Islet of Langerhans (tissue), 1 donor: Measurements from ENCODE around the gene EN1.

ENCODE experiments used
- FAIRE-seq: peaks from one replicate; lab custom pipeline; 2011; peaks lifted over from hg19 to GRCh38; lab: Jason Lieb, UNC

Gene EN1

DNA sequence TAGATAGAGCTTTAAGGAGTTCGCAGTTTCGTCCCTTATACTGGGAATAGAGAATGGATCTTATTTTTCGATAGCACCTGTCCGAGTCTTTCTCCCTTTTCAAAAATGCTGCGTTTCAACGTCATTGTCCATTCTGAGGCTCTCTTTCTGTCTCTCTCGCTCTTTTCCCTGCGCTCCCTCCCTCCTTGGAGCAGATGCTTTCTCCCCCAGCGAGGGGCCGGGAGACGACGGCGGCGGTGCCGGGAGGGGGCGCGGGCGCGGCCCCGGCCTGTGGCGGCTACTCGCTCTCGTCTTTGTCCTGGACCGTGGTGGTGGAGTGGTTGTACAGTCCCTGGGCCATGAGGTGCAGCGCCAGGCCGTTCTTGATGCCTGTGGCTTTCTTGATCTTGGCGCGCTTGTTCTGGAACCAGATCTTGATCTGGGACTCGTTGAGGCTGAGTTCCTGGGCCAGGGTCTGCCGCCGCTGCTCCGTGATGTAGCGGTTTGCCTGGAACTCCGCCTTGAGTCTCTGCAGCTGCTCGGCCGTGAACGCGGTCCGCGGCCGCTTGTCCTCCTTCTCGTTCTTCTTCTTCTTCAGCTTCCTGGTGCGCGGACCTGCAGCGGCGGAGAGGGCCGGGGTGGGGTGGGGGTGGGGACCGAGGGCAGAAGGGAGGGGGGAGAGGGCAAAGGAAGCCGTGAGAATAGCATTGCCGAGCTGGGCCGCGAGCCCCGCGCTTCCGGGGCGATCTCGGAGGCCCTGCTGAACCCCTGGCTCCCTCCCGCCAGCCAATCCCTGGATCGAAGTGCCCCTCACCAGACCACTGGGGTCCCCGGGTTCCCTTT is 4.6 kb downstream of the EN1 start:
- FAIRE-seq: no peak

- FAIRE-seq: no peak
These were observed 5.5 kb downstream of the EN1 start for GRCh38 chr2:118841828-118842461.

DNA sequence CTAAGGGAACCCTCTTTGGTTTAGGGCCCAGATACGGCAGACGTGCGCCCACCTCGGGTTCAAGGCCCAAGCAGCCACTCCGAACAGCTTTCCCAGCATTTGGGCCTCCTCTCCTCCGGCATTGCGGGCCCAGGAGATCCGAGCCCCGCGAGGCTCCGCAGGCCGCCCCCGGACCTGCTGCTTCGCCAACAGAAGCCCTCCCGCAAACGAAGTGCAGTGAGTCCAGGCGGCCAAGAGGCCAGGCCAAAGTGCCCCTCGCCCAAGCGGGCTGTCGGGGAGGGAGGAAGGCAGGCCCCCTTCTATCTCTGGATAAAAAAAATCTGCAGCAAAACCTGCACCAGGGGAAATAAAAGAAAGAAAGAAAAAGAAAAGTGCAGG is 6.0 kb downstream of the EN1 start:
- FAIRE-seq: no peak

GRCh38 chr2:118838741-118839455 is 8.6 kb downstream of the EN1 start:
- no peak for FAIRE-seq

DNA sequence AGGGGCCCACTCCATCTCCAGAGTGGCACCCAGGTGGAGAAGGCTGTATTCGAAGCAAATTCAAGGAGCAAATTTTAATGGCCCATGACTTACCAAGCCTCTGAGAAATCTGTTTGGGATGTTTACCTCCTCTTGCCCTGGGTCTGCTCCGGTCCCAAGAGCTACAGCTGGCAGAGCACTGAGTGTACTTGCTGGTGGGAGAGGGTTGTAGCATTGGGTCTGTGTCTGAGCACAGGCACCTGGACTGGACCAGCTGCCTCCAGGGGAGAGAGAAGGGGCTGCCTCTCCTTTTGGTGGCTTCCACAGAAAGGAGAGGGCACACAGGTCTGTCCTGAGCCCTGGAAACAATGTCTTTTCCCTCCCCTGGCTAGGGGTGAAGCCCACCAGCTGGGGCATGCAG is 9.8 kb downstream of the EN1 start:
- FAIRE-seq: no peak

- FAIRE-seq: no peak
These were observed 10.4 kb downstream of the EN1 start for GRCh38 chr2:118837067-118837466.

DNA sequence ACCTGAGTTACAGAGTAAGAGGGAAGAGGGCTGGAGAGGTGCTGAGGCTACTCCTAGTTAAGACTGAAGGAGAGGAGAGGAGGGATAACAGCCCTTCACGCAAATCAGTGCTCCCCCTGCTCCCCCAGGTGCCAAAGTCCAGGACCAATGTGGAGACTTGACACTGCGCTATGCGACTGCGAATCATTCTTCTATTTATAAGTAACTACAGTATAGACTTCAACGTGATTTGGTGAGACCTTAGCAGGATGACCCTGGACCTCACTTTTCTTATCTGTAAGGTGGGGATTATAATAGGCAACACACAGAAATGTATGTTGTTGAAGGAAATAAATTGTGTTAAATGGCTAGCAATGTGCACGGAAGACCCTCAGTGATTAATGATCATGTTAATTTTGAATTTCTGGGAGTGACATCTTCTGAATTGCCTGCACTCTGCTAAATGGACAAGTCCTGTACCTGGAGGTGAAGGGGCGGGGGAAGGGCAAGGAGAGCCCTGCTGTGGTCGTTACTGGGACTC is 11.0 kb downstream of the EN1 start:
- FAIRE-seq: no peak

- no peak for FAIRE-seq
These were observed 11.6 kb downstream of the EN1 start for GRCh38 chr2:118835746-118836410.

GRCh38 chr2:118834901-118835745 is 12.3 kb downstream of the EN1 start:
- no peak for FAIRE-seq

GRCh38 chr2:118834440-118834810 is 13.0 kb downstream of the EN1 start:
- FAIRE-seq: no peak

- FAIRE-seq: no peak
These were observed 13.6 kb downstream of the EN1 start for GRCh38 chr2:118833716-118834439.

DNA sequence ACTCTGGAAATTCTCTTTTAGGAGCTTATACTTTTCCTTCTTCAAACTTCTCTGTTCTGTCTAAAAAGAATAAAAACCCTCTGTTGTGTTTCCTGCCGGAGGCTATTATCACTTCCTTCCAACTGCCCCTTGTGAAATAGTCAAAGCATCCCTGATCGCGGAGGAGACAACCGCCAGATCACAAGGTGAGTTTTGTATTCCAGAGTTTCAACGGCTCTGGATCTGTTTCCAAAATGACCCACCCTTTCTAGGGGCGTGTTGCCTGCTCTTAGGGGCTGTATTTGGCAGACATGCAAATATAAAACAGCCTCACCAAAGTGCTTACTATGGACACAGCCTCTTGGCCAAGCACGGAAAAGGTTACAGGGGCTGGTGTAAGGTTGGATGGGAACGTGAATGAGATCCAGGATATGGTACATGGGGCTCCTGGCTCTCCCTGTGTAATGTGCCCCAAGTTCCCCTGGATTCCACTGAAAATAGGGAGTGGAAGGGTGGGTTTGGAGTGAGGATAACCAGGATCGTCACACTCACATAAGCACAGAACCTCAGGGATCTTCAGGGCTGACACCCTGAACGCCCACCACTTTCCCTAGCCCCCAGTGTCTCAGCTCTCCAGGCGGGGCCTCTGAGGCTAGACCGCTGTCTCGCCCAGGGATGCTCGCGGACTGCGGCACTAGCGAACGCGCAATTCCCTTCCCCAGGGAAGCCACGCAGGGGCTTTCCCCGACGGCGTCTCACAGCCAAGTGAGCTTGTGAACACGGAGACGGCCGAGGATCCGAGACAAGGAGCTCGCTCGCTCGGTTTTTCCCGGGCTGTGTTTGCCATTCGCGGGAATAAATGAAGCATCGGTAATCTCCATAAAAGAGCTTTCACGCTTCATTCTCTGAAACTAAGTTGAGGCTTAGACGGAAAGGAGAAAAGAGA is 14.4 kb downstream of the EN1 start:
- no peak for FAIRE-seq

GRCh38 chr2:118832071-118832790 is 15.2 kb downstream of the EN1 start:
- no peak for FAIRE-seq

- no peak for FAIRE-seq
These were observed 16.6 kb downstream of the EN1 start for GRCh38 chr2:118830881-118831280.

DNA sequence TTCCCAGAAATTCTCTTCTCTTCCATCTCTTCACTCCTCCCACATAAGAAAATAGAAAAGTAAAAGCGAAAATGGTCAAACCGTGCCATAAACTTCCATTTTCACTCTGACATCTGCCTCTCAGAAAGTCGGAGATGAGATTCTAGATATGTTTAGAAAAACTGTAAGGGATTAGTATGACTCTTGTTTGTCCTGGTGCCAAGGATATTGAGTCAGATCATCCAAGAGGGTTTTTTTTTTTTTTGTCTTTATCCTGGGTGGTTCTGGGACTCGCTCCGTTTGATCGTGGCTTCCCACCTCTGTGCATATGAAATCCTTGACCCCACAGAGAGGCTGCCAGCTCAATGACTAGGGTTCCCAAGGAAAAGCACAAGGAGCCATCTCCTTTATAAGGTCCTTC is 17.3 kb downstream of the EN1 start:
- no peak for FAIRE-seq

- no peak for FAIRE-seq
These were observed 21.4 kb downstream of the EN1 start for GRCh38 chr2:118826093-118826492.

DNA sequence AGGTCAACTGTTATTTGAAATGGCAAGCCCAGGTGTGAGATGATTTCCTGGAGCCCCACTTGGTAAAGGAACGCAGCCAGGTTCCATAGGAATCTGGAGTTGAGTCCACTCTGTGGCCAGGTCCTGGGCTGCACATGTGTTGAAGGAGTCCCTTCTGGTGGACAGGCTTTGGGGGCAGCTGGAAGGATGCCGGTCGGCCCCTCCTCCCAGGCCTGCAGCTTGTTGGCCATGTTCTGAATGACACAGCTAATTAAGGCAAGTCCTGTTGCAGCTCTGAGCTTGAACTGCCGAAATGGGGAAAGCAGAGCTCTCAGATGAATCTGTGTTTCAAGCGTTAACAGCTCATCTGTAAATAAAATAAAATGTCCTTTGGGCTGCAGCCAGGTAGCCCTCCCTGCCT is 23.8 kb downstream of the EN1 start:
- no peak for FAIRE-seq

GRCh38 chr2:118822572-118822971 is 24.9 kb downstream of the EN1 start:
- FAIRE-seq: no peak

- no peak for FAIRE-seq
These were observed 25.4 kb downstream of the EN1 start for GRCh38 chr2:118822015-118822414.
